ENCODE results near the gene ARL6IP4. TPM values are rescaled to one million over a fixed set of nuclear protein-coding genes. Genes with fewer than 3 reads are reported as not detected.

Gene ARL6IP4
- total and polyA plus RNA-seq, 2 of the 4 experiments (the other 2 are of a cell fraction): 161 to 254 TPM

- BruUV-seq (replicated peaks): no TSS peak
- Histone ChIP-seq H3K9ac (ENCODE audit: low read depth, low read length) (peak overlapping the region; percentile 32; the same call in 1 of the 2 replicates), H3K27ac (ENCODE audit: insufficient read depth, low read length) (no peak overlapping the region), H2AK9ac (replicated peaks; ENCODE audit: low read depth, low read length, poor library complexity) (peak overlapping the region; percentile 96), H2BK15ac (ENCODE audit: low read depth, low read length) (no peak overlapping the region), H2BK5ac (ENCODE audit: low read depth, low read length, poor library complexity, severe bottlenecking) (no peak overlapping the region), H4K8ac (ENCODE audit: low read depth in 2 of 2, low read length in 2 of 2) (no peak overlapping the region; a peak in 1 of 4 replicates), H2AFZ (replicated peaks; ENCODE audit: low read length, poor library complexity) (peak overlapping the region; percentile 67), H4K91ac (ENCODE audit: insufficient read depth, low read depth, low read length) (no peak overlapping the region), H3K4ac (ENCODE audit: low read depth, low read length) (0 out of 2 replicates have a peak overlapping the region, but pooled peaks have one; percentile 5), H3K4me3 (ENCODE audit: insufficient read depth, low read depth, low read length) (no peak overlapping the region; the same call in 1 of the 2 replicates), H3K56ac (ENCODE audit: extremely low read depth, insufficient read depth, low read length) (no peak overlapping the region), H3K9me3 (ENCODE audit: control insufficient read depth, insufficient read depth, low read length) (no peaks in the 10 kb centered on the region), H2AK5ac (ENCODE audit: low read depth, low read length) (no peak overlapping the region), H4K20me1 (ENCODE audit: insufficient read depth, low read length) (peaks cover 4% of the 10 kb centered on the region), H3K4me1 (ENCODE audit: control insufficient read depth, insufficient read depth, low read length) (peaks cover 8% of the 10 kb centered on the region), H2BK120ac (ENCODE audit: low read depth, low read length) (no peak overlapping the region), H3K9me1 (ENCODE audit: insufficient read depth, low read length) (no peaks in the 10 kb centered on the region; the same call in 1 of the 2 replicates), H3K18ac (ENCODE audit: low read depth, low read length) (no peak overlapping the region), H3K79me1 (ENCODE audit: low read depth in 1 of 2, low read length in 2 of 2) (peaks cover 0 to 25% of the 10 kb centered on the region in 2 experiments; a peak in 2 of 4 replicates), H3K27me3 (ENCODE audit: control insufficient read depth, insufficient read depth, low read length) (no peaks in the 10 kb centered on the region), H3K36me3 (ENCODE audit: control insufficient read depth, insufficient read depth, low read length) (no peaks in the 10 kb centered on the region), H2BK20ac (ENCODE audit: low read depth, low read length) (no peak overlapping the region), H3K23ac (ENCODE audit: low read depth, low read length) (0 out of 2 replicates have a peak overlapping the region, but pooled peaks have one; percentile 31), H3K4me2 (ENCODE audit: low read depth, low read length) (peak overlapping the region; percentile 91; the same call in 1 of the 2 replicates), H4K5ac (ENCODE audit: low read depth, low read length) (no peak overlapping the region), H3K14ac (replicated peaks; ENCODE audit: low read depth, low read length) (0 out of 2 replicates have a peak overlapping the region, but pooled peaks have one; percentile 65)
- DNase-seq: no peak
- ATAC-seq (ENCODE audit: low read depth): no peak
- CTCF ChIA-PET: no interaction called here
- dilution Hi-C loops (cut with HindIII; ENCODE audit: low sequenced_read_pairs, unreplicated experiment) (no loop called here), in situ Hi-C loops (cut with MboI; ENCODE audit: low sequenced_read_pairs) (loop anchor here (5.0 to 25.0 kb wide), 2 partner anchors 267 to 328 kb away; partner anchors contain the start of genes MPHOSPH9 and MTRFR), intact Hi-C loops (cut with micrococcal nuclease) (no loop called here)
- WGBS, 2 experiments (ENCODE audit: extremely low coverage in 2 of 2, insufficient read length in 1 of 2): 67% methylated on average over 3 of the region's 12 CpGs; no CpG with 5 or more reads in 1 of the 2 experiments
- POLR2A ChIA-PET (ENCODE audit: unreplicated experiment): no interaction called here
- TF ChIP-seq, protein P1, sequence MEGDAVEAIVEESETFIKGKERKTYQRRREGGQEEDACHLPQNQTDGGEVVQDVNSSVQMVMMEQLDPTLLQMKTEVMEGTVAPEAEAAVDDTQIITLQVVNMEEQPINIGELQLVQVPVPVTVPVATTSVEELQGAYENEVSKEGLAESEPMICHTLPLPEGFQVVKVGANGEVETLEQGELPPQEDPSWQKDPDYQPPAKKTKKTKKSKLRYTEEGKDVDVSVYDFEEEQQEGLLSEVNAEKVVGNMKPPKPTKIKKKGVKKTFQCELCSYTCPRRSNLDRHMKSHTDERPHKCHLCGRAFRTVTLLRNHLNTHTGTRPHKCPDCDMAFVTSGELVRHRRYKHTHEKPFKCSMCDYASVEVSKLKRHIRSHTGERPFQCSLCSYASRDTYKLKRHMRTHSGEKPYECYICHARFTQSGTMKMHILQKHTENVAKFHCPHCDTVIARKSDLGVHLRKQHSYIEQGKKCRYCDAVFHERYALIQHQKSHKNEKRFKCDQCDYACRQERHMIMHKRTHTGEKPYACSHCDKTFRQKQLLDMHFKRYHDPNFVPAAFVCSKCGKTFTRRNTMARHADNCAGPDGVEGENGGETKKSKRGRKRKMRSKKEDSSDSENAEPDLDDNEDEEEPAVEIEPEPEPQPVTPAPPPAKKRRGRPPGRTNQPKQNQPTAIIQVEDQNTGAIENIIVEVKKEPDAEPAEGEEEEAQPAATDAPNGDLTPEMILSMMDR (conservative IDR thresholded peaks at IDR 0.05; ENCODE audit: low read depth, low read length): no peak
These were observed 15.1 kb upstream of the ARL6IP4 start for GRCh38 chr12:122965321-122965751.

All from IMR-90 (cell line).